DMS153 treated with DMSO at 0.1 percent for 48 hours (cell line): ENCODE measurements around the gene FRMD3.

Source experiments
- DNase-seq: peaks from one replicate; lab custom pipeline; 2025; ENCODE audit not compliant: unreplicated experiment; lab: John Stamatoyannopoulos, UW

The FRMD3 gene

GRCh38 chr9:83197591-83197990, 340.6 kb downstream of the FRMD3 start:
- no peak for DNase-seq

DNA sequence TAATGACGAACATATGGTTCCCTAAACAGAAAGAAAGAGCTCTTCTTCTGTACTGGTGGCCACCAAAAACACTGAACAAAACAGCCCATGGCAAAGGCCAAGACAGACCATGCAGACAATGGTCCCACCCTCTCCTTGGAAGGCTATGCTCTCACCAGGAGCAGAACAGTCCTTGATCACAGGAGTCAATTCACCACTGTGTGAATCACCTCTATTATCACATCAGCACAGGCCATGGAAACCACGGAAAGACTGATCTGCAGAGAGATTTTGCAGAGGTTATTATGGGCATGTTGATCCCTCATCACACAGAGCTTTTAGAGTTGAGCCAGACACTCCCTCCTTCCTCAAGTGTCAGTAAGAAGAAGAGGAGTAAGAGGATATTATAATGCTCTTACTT, 341.3 kb downstream of the FRMD3 start:
- DNase-seq, result no peak
